Endothelial cell (in vitro differentiated cells): ENCODE results near the gene RNF6. TPM values are rescaled to one million over a fixed set of nuclear protein-coding genes. Genes with fewer than 3 reads are reported as not detected.

Experiments
- DNase-seq: peaks from one replicate; pipeline ENCODE4 v3.0.0; 2021; ENCODE audit warnings: low spot score
- H3K27ac Mint-ChIP-seq: one replicate; pipeline ENCODE4 v1.8.0; 2021; ENCODE audit warnings: mixed read lengths, inconsistent platforms; ENCODE audit not compliant: unreplicated experiment
- H3K27me3 Mint-ChIP-seq: one replicate; pipeline ENCODE4 v1.8.0; 2021; ENCODE audit warnings: mild to moderate bottlenecking, moderate library complexity, mixed read lengths, inconsistent platforms; ENCODE audit not compliant: unreplicated experiment
- H3K36me3 Mint-ChIP-seq: one replicate; pipeline ENCODE4 v1.8.0; 2021; ENCODE audit warnings: mild to moderate bottlenecking, low read depth, mixed read lengths, inconsistent platforms; ENCODE audit not compliant: unreplicated experiment
- H3K4me1 Mint-ChIP-seq: one replicate; pipeline ENCODE4 v1.8.0; 2021; ENCODE audit warnings: mild to moderate bottlenecking, mixed read lengths, inconsistent platforms; ENCODE audit not compliant: unreplicated experiment
- H3K4me3 Mint-ChIP-seq: one replicate; pipeline ENCODE4 v1.8.0; 2021; ENCODE audit warnings: mild to moderate bottlenecking, mixed read lengths, inconsistent platforms; ENCODE audit not compliant: unreplicated experiment
- H3K9me3 Mint-ChIP-seq: one replicate; pipeline ENCODE4 v1.8.0; 2021; ENCODE audit warnings: mixed read lengths, inconsistent platforms; ENCODE audit not compliant: unreplicated experiment
- CTCF ChIP-seq: fragments of 200-600 bp; sonication (generic); IDR thresholded peaks from one replicate; pipeline ENCODE4 v1.5.0; 2021; ENCODE audit warnings: antibody characterized with exemption; ENCODE audit not compliant: unreplicated experiment
- total RNA-seq: library from RNA; stranded (reverse); fragmentation: NEBNext Ultra II Directional; extraction: Animal tissue kit (Norgen Biotek cat#: 25700); gene quantifications from one replicate; pipeline ENCODE4 v1.2.1, GENCODE V29; 2021; ENCODE audit not compliant: unreplicated experiment

The RNF6 gene
- total RNA-seq, 1 donor from 2014 or later = 20.2 TPM

- Mint-ChIP-seq H3K4me3 (no peak overlapping the region), H3K4me1 (peaks cover 4% of the 10 kb centered on the region), H3K27me3 (no peaks in the 10 kb centered on the region), H3K27ac (no peak overlapping the region), H3K9me3 (peaks cover 4% of the 10 kb centered on the region), H3K36me3 (peaks cover 3% of the 10 kb centered on the region)
- TF ChIP-seq CTCF = no peak
- DNase-seq = no peak
Measured at GRCh38 chr13:26197298-26197697, 24.8 kb downstream of the RNF6 start.

- Mint-ChIP-seq H3K27ac (no peak overlapping the region), H3K27me3 (no peaks in the 10 kb centered on the region), H3K4me3 (peak overlapping the region; percentile 86), H3K4me1 (peaks cover 4% of the 10 kb centered on the region), H3K36me3 (no peaks in the 10 kb centered on the region), H3K9me3 (no peaks in the 10 kb centered on the region)
- DNase-seq = no peak
- peak; percentile 2 for TF ChIP-seq CTCF
Measured at GRCh38 chr13:26186995-26187394, 35.1 kb downstream of the RNF6 start.

GRCh38 chr13:26186118-26186870, 35.8 kb downstream of the RNF6 start:
- Mint-ChIP-seq H3K9me3 (no peaks in the 10 kb centered on the region), H3K27me3 (no peaks in the 10 kb centered on the region), H3K4me1 (peaks cover 4% of the 10 kb centered on the region), H3K36me3 (no peaks in the 10 kb centered on the region), H3K27ac (peak overlapping the region; percentile 14), H3K4me3 (peak overlapping the region; percentile 86)
- peak; percentile 17 for TF ChIP-seq CTCF
- DNase-seq = peak; percentile 87

- H3K4me3 Mint-ChIP-seq = peak overlapping the region; percentile 86
- no peak for DNase-seq
- H3K36me3 Mint-ChIP-seq = no peaks in the 10 kb centered on the region
- TF ChIP-seq CTCF = no peak
- H3K9me3 Mint-ChIP-seq = no peaks in the 10 kb centered on the region
- H3K27ac Mint-ChIP-seq = peak overlapping the region; percentile 14
- H3K4me1 Mint-ChIP-seq = peaks cover 4% of the 10 kb centered on the region
- H3K27me3 Mint-ChIP-seq = no peaks in the 10 kb centered on the region
Measured at GRCh38 chr13:26185720-26186117, 36.4 kb downstream of the RNF6 start.

GRCh38 chr13:26184791-26185250, 37.3 kb downstream of the RNF6 start:
- Mint-ChIP-seq H3K27ac (no peak overlapping the region), H3K4me3 (no peak overlapping the region), H3K27me3 (no peaks in the 10 kb centered on the region), H3K4me1 (peaks cover 4% of the 10 kb centered on the region), H3K36me3 (no peaks in the 10 kb centered on the region), H3K9me3 (no peaks in the 10 kb centered on the region)
- TF ChIP-seq CTCF = peak; percentile 81
- peak; percentile 69 for DNase-seq
